Epithelial cell of prostate (primary cell): Measurements from ENCODE around the gene KLK12.

Experiments
- DNase-seq: peaks from one replicate; pipeline ENCODE4 v3.0.0-alpha.2; 2011; ENCODE audit warnings: low read depth, low spot score
- H3K27ac ChIP-seq: fragments of 450-650 bp; 2 replicates; pipeline ENCODE4 v1.5.1; 2017; ENCODE audit warnings: mild to moderate bottlenecking

Gene KLK12

GRCh38 chr19:51018745-51019543 is 15.9 kb downstream of the KLK12 start:
- H3K27ac ChIP-seq = peak overlapping the region; percentile 92
- no peak for DNase-seq

GRCh38 chr19:51016798-51017683 is 17.8 kb downstream of the KLK12 start:
- H3K27ac ChIP-seq = peak overlapping the region; percentile 92
- DNase-seq = no peak

DNA sequence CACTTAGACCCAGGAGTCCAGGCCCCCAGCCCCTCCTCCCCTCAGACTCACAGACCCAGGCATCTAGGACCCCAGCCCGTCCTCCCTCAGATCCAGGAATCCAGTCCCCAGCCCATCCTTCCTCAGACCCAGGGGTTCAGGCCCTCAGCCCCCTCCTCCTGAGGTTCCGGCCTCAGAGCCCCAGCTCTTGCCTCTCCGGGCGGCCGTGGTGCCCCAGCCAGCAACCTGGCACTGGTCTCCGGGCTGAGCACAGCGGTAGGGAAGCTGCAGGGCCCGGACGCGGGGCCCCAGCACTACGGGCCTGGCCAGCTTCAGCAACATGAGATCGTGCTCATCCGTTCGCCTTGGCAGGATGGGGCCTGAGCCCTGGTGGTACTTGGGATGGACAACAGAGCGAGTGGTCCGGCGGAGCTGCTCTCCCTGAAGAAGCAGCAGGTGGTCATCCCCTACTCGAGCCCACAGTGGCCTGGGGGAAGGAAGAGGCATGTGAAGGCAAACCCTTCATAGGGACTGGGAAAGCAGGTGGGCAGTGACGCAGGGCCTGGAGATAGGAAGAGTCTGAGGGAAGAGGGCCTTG is 19.0 kb downstream of the KLK12 start:
- H3K27ac ChIP-seq = peak overlapping the region; percentile 92

GRCh38 chr19:51014242-51014641 is 20.6 kb downstream of the KLK12 start:
- peak overlapping the region; percentile 92 for H3K27ac ChIP-seq
- DNase-seq = no peak

More for the DNA sequence above, 19.0 kb downstream of the KLK12 start:
- no peak for DNase-seq

- peak overlapping the region; percentile 92 for H3K27ac ChIP-seq
- DNase-seq = no peak
Observed at GRCh38 chr19:51012661-51013190, 22.1 kb downstream of the KLK12 start.

GRCh38 chr19:51010066-51010795 is 24.6 kb downstream of the KLK12 start:
- H3K27ac ChIP-seq = peak overlapping the region; percentile 92
- DNase-seq = no peak

GRCh38 chr19:51009061-51009891 is 25.5 kb downstream of the KLK12 start:
- no peak for DNase-seq
- H3K27ac ChIP-seq = peak overlapping the region; percentile 92

DNA sequence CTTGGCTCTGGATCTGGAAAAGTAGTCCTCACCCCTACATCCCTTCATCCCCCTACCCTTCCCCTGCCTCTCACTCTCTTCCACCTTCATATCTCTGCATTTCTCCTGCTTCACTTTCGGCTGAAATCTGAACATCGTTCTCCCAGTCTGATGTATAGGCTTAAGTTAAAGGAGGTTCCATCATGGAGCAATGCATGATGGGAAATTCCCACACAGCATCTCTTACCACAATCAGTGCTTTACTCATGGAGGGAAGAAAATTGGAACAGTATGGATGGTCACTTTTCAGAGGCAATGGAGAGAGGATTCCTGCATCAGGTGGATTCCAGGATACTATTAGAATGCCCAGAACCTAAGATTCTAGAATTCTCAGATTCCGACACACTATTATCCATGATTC is 27.3 kb downstream of the KLK12 start:
- H3K27ac ChIP-seq = no peak overlapping the region
- DNase-seq = no peak

DNA sequence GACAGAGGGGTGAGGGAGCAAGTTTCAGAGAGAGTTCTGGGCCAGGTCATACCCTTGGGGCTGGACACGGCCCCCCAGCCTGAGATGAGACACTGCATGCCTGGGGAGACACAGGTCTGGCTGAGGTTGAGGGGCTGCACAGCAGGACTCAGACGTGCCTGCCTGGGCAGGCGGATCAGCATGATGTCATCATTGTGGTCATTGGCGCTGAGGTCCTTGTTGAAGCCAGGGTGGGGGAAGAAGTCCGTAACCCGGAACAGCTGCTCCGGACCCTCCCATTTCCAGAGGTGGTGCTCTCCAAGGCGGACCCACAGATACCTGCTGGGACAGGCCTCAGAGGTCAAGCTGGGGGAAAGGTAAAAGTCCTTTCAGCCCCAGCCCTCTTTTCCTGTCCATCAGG is 28.4 kb downstream of the KLK12 start:
- H3K27ac ChIP-seq = no peak overlapping the region
- no peak for DNase-seq

DNA sequence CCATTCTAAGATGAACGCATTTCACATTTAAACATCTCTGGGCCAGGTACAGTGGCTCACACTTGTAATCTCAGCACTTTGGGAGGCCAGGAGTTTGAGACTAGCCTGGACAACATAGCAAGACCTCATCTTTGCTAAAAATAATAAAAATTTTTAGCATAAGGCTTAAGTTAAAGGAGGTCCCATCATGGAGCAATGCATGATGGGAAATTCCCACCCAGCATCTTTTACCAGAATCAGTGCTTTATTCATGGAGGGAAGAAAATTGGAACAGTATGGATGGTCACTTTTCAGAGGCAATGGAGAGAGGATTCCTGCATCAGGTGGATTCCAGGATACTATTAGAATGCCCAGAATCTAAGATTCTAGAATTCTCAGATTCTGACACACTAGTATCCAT is 29.6 kb downstream of the KLK12 start:
- H3K27ac ChIP-seq = no peak overlapping the region
- DNase-seq = no peak

- no peak overlapping the region for H3K27ac ChIP-seq
- no peak for DNase-seq
Observed at GRCh38 chr19:51003316-51003715, 31.5 kb downstream of the KLK12 start.

GRCh38 chr19:51002542-51003311 is 32.1 kb downstream of the KLK12 start:
- DNase-seq = no peak
- peak overlapping the region; percentile 64 for H3K27ac ChIP-seq

DNA sequence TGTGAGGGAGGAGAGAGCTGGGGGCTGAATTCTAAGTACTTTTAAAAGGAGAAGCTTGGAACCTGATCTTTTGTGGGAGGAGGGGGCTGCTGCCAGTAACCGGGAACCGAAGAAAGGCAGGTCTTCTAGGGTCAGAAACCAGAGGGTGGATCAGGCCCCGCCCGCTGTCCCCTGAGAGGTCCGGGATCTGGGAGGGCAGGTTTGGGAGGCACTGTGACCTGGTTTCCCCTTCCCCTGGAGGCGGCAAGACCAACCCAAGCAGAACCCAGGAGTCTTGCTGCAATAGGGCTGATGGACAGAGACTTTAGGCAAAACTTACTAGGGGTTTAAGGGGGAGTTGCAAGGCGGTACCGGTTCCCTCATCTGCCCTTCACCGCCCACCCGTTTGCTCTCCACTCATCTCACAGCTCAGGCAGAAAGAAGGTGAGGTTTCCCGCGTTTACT is 32.7 kb downstream of the KLK12 start:
- DNase-seq = no peak
- peak overlapping the region; percentile 64 for H3K27ac ChIP-seq

DNA sequence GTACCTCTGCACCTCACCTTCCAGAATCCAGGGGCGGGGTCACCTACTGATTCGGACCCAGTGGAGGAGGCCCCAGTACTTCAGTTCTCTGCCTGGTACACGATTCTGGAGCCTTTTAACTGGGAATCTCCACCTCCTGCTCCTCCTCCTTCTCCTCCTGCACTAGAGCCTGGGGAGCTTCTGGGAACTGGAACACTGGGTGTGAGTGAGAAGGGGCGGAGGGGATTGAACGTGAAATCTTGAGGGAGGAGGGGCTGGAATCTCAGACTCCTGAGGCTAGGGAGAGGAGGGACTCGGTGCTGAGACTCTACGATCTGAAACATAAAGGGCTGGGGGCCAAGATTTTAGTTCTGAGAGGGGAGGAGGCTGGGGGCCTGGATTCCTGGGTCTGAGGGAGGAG is 33.3 kb downstream of the KLK12 start, which contains the start of gene KLK8:
TSS of gene KLK8 (minus strand) at position 90 of the 400 bp plus-strand sequence. CDS start 437 bp downstream, outside the sequence.
- DNase-seq = no peak
- H3K27ac ChIP-seq = peak within 1 kb of the TSS; percentile 64

- no peak for DNase-seq
- peak overlapping the region; percentile 64 for H3K27ac ChIP-seq
Observed at GRCh38 chr19:51000981-51001380, 33.8 kb downstream of the KLK12 start.

- H3K27ac ChIP-seq = peak overlapping the region; percentile 64
- DNase-seq = no peak
Observed at GRCh38 chr19:51000426-51000825, 34.4 kb downstream of the KLK12 start.

DNA sequence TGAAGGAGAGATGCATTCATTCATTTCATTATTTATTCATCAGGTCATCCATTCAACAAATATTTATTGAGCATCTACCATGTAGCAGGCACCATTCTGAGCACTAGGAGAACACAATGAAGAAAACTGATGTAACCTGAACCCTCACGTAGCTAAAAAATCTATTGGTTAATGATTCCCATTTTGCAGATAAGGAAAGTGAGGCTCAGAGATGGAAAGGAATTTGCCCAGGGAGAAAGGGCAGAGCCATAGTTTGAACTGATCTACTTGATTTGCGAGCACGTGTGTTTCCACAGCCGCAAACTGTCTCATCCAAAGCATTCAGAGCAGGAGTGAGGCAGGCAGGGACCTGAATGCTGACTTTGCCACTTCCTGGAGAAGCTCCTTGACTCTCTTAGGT is 36.1 kb downstream of the KLK12 start:
- no peak overlapping the region for H3K27ac ChIP-seq
- DNase-seq = no peak

DNA sequence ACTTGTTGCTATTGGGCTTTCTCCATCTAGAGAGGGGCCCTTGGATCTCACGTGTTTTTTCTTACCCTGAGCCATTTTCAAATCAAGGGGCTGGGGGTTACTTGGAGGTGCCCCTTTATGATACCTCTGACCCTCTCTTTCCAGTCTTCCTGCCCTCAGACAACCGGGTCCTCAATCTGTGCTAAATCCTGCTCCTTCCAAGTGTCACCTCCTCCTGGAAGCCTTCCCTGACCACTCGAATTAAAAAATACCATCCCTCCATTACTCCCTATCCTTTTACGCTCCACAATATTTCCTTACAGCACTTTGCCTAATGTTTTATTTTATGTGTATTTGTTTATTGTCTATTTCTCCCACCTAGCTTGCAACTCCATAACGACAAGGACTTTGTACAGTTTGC is 36.7 kb downstream of the KLK12 start:
- H3K27ac ChIP-seq = no peak overlapping the region
- DNase-seq = no peak
